ENCODE data around the gene ANKDD1B.
"Not testable (repeated sequence)": the region's sequence is repeated elsewhere in the genome, so short reads cannot be mapped to it uniquely, and the experiment has no call there.

ANKDD1B gene

DNA sequence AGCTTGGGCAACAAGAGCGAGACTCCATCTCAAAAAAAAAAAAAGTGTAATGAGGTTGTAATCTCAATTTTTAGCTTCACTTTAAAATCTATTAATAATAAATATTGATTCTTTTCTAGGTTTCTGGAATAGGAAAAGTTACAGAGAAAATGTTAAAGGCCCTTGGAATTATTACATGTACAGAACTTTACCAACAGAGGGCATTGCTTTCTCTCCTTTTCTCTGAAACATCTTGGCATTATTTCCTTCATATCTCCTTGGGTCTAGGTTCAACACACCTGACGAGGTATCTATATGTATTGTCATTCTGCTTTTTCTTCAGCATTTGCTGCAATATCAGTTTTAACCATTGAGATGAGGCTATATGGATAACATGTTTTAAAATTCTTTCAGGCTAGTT is 26.6 kb upstream of the ANKDD1B start:
- H3K4me3 ChIP-seq (ENCODE audit: low read depth, low read length), result no peak overlapping the region
- no peak for DNase-seq (ENCODE audit: low read depth)
- peak; percentile 33 for TF ChIP-seq CTCF (IDR thresholded peaks at IDR 0.05; ENCODE audit: control insufficient read depth, extremely low read depth, insufficient read depth)

- H3K4me3 ChIP-seq (ENCODE audit: low read depth, low read length), result no peak overlapping the region
- TF ChIP-seq CTCF (IDR thresholded peaks at IDR 0.05; ENCODE audit: control insufficient read depth, extremely low read depth, insufficient read depth), result no peak
- no peak for DNase-seq (ENCODE audit: low read depth)
These were observed 22.6 kb upstream of the ANKDD1B start for GRCh38 chr5:75588666-75589065.

- DNase-seq (ENCODE audit: low read depth), result no peak
- H3K4me3 ChIP-seq (ENCODE audit: low read depth, low read length), result no peak overlapping the region
- no peak for TF ChIP-seq CTCF (IDR thresholded peaks at IDR 0.05; ENCODE audit: control insufficient read depth, extremely low read depth, insufficient read depth)
These were observed 10.7 kb upstream of the ANKDD1B start for GRCh38 chr5:75600535-75600934.

- TF ChIP-seq CTCF (IDR thresholded peaks at IDR 0.05; ENCODE audit: control insufficient read depth, extremely low read depth, insufficient read depth), result no peak
These were observed 9.7 kb upstream of the ANKDD1B start for GRCh38 chr5:75601567-75601966.

GRCh38 chr5:75601996-75602395 is 9.3 kb upstream of the ANKDD1B start:
- no peak for TF ChIP-seq CTCF (IDR thresholded peaks at IDR 0.05; ENCODE audit: control insufficient read depth, extremely low read depth, insufficient read depth)
- DNase-seq (ENCODE audit: low read depth), result no peak
- H3K4me3 ChIP-seq (ENCODE audit: low read depth, low read length), result no peak overlapping the region

More at GRCh38 chr5:75601567-75601966, 9.7 kb upstream of the ANKDD1B start:
- no peak overlapping the region for H3K4me3 ChIP-seq (ENCODE audit: low read depth, low read length)
- no peak for DNase-seq (ENCODE audit: low read depth)

GRCh38 chr5:75603371-75603770 is 7.9 kb upstream of the ANKDD1B start:
- no peak for TF ChIP-seq CTCF (IDR thresholded peaks at IDR 0.05; ENCODE audit: control insufficient read depth, extremely low read depth, insufficient read depth)
- H3K4me3 ChIP-seq (ENCODE audit: low read depth, low read length), result no peak overlapping the region
- no peak for DNase-seq (ENCODE audit: low read depth)

GRCh38 chr5:75603821-75604220 is 7.4 kb upstream of the ANKDD1B start:
- H3K4me3 ChIP-seq (ENCODE audit: low read depth, low read length), result no peak overlapping the region
- TF ChIP-seq CTCF (IDR thresholded peaks at IDR 0.05; ENCODE audit: control insufficient read depth, extremely low read depth, insufficient read depth), result no peak
- no peak for DNase-seq (ENCODE audit: low read depth)

GRCh38 chr5:75607341-75607740 is 3.9 kb upstream of the ANKDD1B start:
- DNase-seq (ENCODE audit: low read depth); H3K4me3 ChIP-seq (ENCODE audit: low read depth, low read length): not testable (repeated sequence)
